RWPE2 (cell line): ENCODE results near the gene C22orf23.

Experiments
- ATAC-seq: fragments of 200-7000 bp; cut with Tn5 transposase; 3 replicates; pipeline ENCODE4 v1.9.1; 2021; ENCODE audit warnings: low read depth
- DNase-seq: peaks from one replicate; pipeline ENCODE4 v3.0.0-alpha.2; 2020; ENCODE audit warnings: low spot score
- H3K27ac ChIP-seq: fragments of 450-650 bp; 2 replicates; pipeline ENCODE4 v1.5.1; 2017; ENCODE audit warnings: mild to moderate bottlenecking; ENCODE audit not compliant: poor library complexity, severe bottlenecking
- H3K27me3 ChIP-seq: fragments of 250-450 bp; sonication (Bioruptor Pico); 2 replicates; pipeline ENCODE4 v1.5.1; 2021; ENCODE audit warnings: mild to moderate bottlenecking, moderate library complexity; ENCODE audit not compliant: insufficient read depth, poor library complexity, severe bottlenecking
- H3K36me3 ChIP-seq: fragments of 250-450 bp; sonication (Bioruptor Pico); 2 replicates; pipeline ENCODE4 v1.5.1; 2020; ENCODE audit warnings: low read depth, mild to moderate bottlenecking, moderate library complexity
- H3K4me1 ChIP-seq: fragments of 250-450 bp; sonication (Bioruptor Pico); 2 replicates; pipeline ENCODE4 v1.5.1; 2021; ENCODE audit warnings: mild to moderate bottlenecking, moderate library complexity; ENCODE audit not compliant: insufficient read depth, poor library complexity, severe bottlenecking
- H3K4me3 ChIP-seq: fragments of 250-450 bp; sonication (Bioruptor Pico); 2 replicates; pipeline ENCODE4 v1.5.1; 2021; ENCODE audit warnings: mild to moderate bottlenecking, moderate library complexity; ENCODE audit not compliant: severe bottlenecking
- H3K9me3 ChIP-seq: fragments of 250-450 bp; sonication (Bioruptor Pico); 2 replicates; pipeline ENCODE4 v1.5.1; 2021; ENCODE audit warnings: mild to moderate bottlenecking, moderate library complexity; ENCODE audit not compliant: severe bottlenecking
- TF ChIP-seq, protein P1 (sequence below): fragments of 450-650 bp; IDR thresholded peaks from one replicate; pipeline ENCODE4 v1.5.1; 2017; ENCODE audit warnings: mild to moderate bottlenecking, moderate library complexity; ENCODE audit not compliant: poor library complexity, severe bottlenecking

C22orf23 gene

GRCh38 chr22:37926771-37927636 is 26.4 kb downstream of the C22orf23 start:
- no peaks in the 10 kb centered on the region for H3K9me3 ChIP-seq
- no peak overlapping the region for H3K27ac ChIP-seq
- no peak overlapping the region for H3K4me3 ChIP-seq
- peaks cover 92% of the 10 kb centered on the region for H3K36me3 ChIP-seq
- H3K27me3 ChIP-seq: no peaks in the 10 kb centered on the region
- H3K4me1 ChIP-seq: no peaks in the 10 kb centered on the region
- TF ChIP-seq, protein P1, sequence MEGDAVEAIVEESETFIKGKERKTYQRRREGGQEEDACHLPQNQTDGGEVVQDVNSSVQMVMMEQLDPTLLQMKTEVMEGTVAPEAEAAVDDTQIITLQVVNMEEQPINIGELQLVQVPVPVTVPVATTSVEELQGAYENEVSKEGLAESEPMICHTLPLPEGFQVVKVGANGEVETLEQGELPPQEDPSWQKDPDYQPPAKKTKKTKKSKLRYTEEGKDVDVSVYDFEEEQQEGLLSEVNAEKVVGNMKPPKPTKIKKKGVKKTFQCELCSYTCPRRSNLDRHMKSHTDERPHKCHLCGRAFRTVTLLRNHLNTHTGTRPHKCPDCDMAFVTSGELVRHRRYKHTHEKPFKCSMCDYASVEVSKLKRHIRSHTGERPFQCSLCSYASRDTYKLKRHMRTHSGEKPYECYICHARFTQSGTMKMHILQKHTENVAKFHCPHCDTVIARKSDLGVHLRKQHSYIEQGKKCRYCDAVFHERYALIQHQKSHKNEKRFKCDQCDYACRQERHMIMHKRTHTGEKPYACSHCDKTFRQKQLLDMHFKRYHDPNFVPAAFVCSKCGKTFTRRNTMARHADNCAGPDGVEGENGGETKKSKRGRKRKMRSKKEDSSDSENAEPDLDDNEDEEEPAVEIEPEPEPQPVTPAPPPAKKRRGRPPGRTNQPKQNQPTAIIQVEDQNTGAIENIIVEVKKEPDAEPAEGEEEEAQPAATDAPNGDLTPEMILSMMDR: no peak
- no peak for DNase-seq
- ATAC-seq: no peak

DNA sequence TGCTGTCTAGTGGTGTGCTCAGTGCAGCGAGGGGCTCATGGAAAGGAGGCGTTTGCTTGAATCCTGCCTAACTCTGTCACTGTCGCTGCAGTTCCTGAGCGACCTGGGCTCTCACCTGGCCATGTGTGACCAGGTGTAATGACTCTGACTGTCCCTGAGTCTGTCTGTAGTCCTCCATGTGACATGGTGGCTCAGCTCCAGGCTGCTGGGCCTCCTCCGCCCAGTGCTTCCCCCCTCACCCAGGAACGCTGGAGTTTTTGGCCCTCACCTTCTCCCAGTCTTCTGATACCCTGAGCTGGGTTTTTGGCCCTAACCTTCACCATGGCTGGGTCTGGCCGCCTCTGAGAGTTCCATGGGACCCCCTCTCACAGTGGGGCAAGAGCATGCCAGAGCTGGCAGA is 27.0 kb downstream of the C22orf23 start:
- DNase-seq: no peak
- peaks cover 92% of the 10 kb centered on the region for H3K36me3 ChIP-seq
- no peak for ATAC-seq
- H3K27me3 ChIP-seq: no peaks in the 10 kb centered on the region
- no peak overlapping the region for H3K27ac ChIP-seq
- TF ChIP-seq, protein P1: no peak
- no peaks in the 10 kb centered on the region for H3K4me1 ChIP-seq
- no peak overlapping the region for H3K4me3 ChIP-seq
- H3K9me3 ChIP-seq: no peaks in the 10 kb centered on the region

DNA sequence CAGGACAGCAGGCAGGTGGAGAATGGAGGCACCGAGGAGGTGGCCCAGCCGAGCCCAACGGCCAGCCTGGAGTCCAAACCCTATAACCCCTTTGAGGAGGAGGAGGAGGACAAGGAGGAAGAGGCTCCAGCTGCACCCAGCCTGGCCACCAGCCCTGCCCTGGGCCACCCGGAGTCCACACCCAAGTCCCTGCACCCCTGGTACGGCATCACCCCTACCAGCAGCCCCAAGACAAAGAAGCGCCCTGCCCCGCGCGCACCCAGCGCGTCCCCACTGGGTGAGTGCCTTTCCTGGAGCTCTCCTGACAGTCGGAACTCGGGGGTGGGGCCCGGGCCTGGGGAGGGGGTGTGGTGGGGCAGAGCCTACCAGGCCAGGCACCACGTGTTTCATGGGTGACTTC is 27.6 kb downstream of the C22orf23 start:
- Histone ChIP-seq H3K27ac (no peak overlapping the region), H3K36me3 (peaks cover 93% of the 10 kb centered on the region), H3K4me1 (no peaks in the 10 kb centered on the region), H3K4me3 (no peak overlapping the region), H3K9me3 (no peaks in the 10 kb centered on the region), H3K27me3 (no peaks in the 10 kb centered on the region)
- ATAC-seq: no peak
- TF ChIP-seq, protein P1: no peak
- DNase-seq: no peak

DNA sequence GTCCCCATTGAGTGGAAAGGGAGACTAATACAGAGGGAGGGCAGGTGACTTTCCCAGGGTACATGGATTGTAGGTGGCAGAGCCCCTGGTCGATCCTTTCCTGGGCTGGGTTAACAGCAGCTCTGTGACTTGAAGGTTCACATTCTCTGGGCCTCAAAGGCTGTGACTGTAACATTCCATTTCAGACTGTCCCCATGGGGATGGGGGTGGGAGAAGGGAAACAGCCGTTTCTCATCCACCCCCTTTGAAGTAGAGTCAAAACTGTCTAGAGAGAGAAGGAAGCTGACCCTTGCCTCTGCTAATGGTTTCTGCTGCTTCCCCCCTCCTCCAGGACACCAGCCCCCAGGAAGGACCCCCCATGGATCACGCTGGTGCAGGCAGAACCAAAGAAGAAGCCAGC is 28.1 kb downstream of the C22orf23 start:
- no peaks in the 10 kb centered on the region for H3K9me3 ChIP-seq
- DNase-seq (no peak), ATAC-seq (no peak)
- H3K4me1 ChIP-seq: no peaks in the 10 kb centered on the region
- no peak overlapping the region for H3K4me3 ChIP-seq
- TF ChIP-seq, protein P1: no peak
- H3K27me3 ChIP-seq: no peaks in the 10 kb centered on the region
- peaks cover 93% of the 10 kb centered on the region for H3K36me3 ChIP-seq
- H3K27ac ChIP-seq: no peak overlapping the region
